ENCODE results near the gene RPS3.

The RPS3 gene

GRCh38 chr11:75435571-75435925 is 36.2 kb downstream of the RPS3 start:
- no peak for DNase-seq

- no peak for DNase-seq
These were observed 37.5 kb downstream of the RPS3 start for GRCh38 chr11:75436806-75437205.

- DNase-seq, result no peak
These were observed 38.8 kb downstream of the RPS3 start for GRCh38 chr11:75437966-75438659.

GRCh38 chr11:75439026-75439425 is 39.7 kb downstream of the RPS3 start:
- DNase-seq, result no peak

- DNase-seq, result no peak
These were observed 40.3 kb downstream of the RPS3 start for GRCh38 chr11:75439495-75440120.

- DNase-seq, result no peak
These were observed 41.9 kb downstream of the RPS3 start for GRCh38 chr11:75440960-75441803.

- no peak for DNase-seq
These were observed 42.5 kb downstream of the RPS3 start for GRCh38 chr11:75441804-75442132.

GRCh38 chr11:75442161-75442885 is 43.0 kb downstream of the RPS3 start:
- DNase-seq, result no peak

- DNase-seq, result no peak
These were observed 43.7 kb downstream of the RPS3 start for GRCh38 chr11:75443043-75443442.

- peak; percentile 53 for DNase-seq
These were observed 46.1 kb downstream of the RPS3 start for GRCh38 chr11:75445315-75445953.

- no peak for DNase-seq
These were observed 48.1 kb downstream of the RPS3 start for GRCh38 chr11:75447415-75447814.

GRCh38 chr11:75449271-75449670 is 50.0 kb downstream of the RPS3 start:
- no peak for DNase-seq

- no peak for DNase-seq
These were observed 50.5 kb downstream of the RPS3 start for GRCh38 chr11:75449776-75450175.

GRCh38 chr11:75450236-75450635 is 50.9 kb downstream of the RPS3 start:
- DNase-seq, result no peak

GRCh38 chr11:75450826-75451821 is 51.8 kb downstream of the RPS3 start:
- DNase-seq, result no peak

GRCh38 chr11:75453916-75454655 is 54.8 kb downstream of the RPS3 start:
- DNase-seq, result no peak

- peak; percentile 94 for DNase-seq
These were observed 55.7 kb downstream of the RPS3 start for GRCh38 chr11:75454987-75455386.
